ENCODE data around the gene TNFAIP1.
"Not testable (repeated sequence)": the region's sequence is repeated elsewhere in the genome, so short reads cannot be mapped to it uniquely, and the experiment has no call there.

TNFAIP1 gene

DNA sequence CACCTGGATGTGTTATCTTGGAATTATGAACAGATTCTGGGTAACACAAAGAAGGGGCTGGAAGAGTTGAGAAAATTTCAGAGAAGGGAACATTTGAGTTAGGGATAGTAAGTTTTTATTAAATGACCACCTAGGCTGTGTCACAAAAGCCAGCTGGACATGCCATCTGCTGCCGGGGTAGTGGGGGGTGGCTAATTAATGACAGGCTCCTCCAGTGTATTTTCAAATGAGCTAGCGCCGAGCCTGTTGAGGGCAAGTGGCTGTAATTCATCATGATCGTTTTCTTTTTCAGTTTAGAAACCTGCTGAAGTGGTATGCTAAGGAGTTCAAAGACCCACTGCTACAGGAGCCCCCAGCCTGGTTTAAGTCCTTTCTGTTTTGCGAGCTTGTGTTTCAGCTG lies 10.3 kb upstream of the TNFAIP1 start:
- no peak for DNase-seq

DNA sequence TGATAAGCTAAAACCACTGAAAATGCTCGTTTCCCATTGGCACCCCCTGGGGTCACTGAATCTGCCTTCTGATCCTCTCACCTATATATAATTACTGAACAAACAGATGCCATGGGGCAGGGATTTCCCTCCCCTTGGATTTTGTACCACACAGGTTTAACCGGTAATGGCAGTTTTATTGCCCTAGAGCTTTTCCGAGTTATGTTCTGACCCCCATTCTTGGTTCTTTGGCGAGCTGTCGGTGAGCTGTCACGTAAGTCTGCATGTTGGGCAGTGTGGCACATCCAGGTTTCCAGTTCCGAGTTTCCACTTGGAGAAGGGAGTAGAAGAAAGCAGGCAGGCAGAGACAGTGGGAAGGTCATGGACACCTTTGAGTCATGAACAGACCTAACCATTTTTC lies 9.4 kb upstream of the TNFAIP1 start:
- DNase-seq, result no peak

DNA sequence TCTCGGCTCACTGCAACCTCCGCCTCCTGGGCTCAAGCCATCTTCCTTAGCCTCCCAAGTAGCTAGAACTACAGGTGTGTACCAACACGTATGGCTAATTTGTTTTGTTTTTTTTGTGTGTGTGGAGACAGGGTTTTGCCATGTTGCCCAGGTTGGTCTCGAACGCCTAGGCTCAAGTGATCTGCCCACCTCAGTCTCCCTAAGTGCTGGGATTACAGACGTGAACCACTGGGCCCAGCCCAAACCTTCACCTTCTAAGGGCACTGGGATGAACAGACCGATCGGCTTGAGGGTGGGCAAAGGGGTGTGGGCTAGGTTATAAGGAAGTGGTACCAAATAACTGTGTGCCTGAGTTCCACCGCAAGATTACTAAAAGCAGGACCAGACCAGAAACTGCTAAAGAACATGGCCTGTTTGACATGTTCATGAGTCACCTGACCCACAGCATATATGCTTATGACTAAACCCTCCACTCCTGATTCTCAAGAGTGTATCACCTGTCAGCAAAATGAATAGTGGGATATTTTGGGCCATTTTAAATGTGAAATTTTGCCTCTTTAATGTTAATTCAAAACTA lies 8.4 kb upstream of the TNFAIP1 start:
- no peak for DNase-seq

DNA sequence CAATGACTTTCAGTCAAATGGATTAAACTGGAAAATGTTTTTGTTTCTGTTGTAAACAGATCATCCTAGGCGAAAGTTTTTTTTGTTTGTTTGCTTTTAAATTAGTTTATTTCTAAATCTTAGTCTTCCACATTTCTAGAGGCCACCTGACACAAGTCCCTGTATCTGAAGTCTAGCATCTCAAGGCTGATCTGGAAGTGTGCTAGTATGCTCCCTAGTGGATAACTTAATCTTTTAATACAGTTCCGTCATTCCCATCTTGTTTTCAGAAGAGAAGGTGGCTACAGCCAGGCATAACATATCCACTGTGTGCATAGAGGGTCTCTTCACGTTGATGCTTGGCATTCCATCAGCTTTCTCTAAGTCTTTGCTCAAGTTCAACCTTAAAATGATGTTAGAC lies 7.9 kb upstream of the TNFAIP1 start:
- no peak for DNase-seq

DNA sequence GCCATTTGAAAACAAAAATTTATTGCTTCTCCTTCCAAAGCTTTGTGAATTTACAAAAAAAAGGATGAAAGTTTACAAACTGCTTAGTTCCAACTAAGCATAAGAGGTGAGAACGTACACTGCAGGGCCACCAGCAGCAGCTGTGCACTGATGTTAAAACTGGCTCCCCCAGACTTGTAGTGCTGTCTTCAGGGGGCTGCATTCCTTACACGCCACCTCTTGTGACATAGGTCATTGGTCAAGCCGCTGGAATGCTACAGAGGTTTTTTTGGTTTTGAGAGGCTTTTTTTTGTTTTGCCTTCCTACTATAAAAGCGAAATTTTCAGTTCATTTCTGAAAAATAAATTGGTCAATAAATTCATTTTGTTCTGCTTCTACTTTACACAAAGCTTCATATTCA lies 7.2 kb upstream of the TNFAIP1 start:
- DNase-seq, result no peak

- no peak for DNase-seq
Observed at GRCh38 chr17:28330671-28331070, 4.9 kb upstream of the TNFAIP1 start.

DNA sequence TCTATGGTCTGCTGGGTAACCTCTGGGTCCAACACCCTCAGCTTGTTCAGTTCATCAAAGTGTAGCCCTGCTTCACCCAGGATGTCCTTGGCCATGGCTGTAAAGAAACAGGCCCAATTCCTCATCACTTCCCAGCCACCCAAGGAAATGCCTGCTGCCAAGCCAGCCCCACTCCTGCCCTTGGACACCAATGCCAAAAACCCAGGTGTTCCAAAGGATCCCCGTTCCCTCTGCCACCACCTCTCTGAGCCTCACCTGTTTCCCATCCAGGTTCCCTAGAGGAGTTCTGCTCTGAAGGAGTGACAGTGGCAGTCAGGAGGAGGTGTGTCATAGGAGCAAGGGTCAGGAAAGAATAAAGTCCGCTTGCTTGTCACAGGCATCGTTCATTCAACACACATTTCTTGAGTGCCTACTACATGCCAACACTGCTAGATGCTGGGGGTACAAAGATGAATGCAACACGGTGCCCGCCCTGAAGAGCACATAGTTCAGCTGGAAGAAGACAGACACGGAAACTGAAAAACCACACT lies 3.6 kb upstream of the TNFAIP1 start:
- no peak for DNase-seq

- DNase-seq, result no peak
Observed at GRCh38 chr17:28333083-28333746, 2.3 kb upstream of the TNFAIP1 start.

GRCh38 chr17:28334171-28334570 lies 1.4 kb upstream of the TNFAIP1 start:
- peak in 1 of 2 donors; percentile 2 for DNase-seq

DNA sequence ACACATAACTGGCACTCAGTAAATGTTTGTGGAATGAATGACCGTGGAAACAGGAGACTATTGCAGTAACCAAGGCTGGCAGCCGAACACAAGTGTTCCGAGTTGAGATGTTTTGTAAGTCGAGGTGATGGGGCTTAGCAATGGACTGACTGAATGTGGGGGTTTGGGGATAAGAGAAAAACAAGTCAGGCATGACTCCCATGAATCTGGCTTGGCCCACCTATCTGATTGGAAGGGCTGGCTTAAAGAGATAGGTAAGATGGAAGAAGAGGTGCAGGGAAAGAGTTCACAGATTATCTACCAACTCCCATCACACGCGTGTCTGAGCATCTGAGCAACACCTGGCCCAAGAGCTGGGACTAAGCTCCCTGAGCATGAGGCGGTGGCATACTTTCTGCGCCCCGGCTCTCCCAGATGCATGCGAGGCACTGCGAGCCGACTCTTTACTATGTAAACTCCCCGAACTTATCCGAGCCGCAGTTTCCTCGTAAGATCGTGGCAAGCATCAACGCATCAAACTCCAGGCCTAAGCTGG lies 828 bp upstream of the TNFAIP1 start:
- no peak for DNase-seq

DNA sequence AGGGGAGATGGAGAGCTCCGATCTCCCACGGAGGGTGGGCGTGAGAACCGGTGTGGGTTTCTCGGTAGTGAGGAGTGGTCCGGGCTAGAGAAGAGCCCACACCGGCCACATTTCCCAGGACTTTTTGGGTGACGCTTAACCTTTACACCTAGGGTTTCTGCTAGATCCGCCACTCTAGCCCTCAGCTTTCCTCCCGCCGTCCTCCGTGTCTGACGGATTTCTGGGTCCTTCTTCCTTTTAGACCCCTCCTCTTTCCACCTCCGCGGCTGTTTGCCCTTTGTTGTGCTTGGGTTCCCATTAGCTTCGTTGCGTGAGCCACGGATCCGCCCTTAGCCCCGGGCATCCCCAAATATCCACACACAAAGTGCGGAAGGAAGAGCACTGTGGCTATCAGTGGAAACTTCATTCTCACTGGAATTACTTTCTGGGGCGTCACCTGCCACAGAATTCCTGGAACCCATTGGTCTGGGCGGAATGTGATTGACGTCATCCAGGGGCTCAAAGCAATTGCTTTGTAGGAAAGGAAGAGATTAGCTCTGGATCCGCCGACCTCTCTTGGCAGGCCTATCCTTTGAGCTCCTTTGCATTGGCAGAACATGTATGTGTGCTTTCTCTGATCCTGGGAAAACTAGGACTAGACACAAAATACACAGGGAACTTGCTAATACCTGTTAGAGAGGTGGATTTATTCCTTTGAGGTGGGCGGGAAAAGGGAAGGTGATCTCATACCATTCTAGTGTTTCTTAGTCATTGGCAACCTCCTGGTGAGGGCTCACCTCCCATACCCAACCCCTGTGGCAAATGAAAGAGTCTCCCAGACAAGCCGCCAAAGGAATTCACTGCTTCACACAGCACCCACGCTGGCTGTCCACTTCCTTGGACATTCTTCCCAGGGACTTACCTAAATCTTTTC lies 654 bp downstream of the TNFAIP1 start:
- no peak for DNase-seq

DNA sequence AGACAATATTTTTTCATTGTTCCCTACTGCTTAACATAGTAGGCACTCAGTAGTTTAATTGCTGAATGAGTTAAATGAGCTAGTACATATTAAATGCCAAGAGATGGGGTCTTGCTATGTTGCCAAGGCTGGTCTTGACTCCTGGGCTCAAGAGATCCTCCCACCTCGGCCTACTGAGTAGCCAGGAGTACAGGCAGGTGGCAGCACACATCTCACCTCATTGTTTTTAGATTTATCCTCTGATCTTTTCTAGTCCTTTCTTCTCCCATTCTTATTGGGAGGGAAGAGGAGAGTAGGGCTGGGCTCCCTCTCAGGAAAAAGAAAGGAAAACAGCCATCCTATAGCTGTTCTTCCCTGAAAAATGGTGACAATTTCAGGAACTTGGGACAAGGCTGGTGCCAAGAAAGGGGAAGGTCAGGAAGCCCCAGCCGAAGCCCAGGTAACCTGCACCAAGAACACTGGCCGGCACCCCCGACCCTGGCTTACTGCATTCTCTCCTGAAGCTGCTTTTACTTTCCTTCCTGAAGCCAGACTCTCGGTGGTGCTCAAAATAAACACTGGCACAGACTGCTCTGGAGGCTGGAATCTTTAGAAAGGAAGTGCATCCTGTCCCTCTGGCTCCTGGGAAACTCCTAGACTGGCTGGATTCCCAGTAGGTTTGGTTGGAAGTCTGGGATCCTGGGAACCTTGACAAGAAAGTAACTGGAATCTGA lies 2.7 kb downstream of the TNFAIP1 start:
- DNase-seq, result no peak

GRCh38 chr17:28338769-28339212 lies 3.2 kb downstream of the TNFAIP1 start:
- not testable (repeated sequence) for DNase-seq

- DNase-seq, result no peak
Observed at GRCh38 chr17:28339431-28339830, 3.9 kb downstream of the TNFAIP1 start.

DNA sequence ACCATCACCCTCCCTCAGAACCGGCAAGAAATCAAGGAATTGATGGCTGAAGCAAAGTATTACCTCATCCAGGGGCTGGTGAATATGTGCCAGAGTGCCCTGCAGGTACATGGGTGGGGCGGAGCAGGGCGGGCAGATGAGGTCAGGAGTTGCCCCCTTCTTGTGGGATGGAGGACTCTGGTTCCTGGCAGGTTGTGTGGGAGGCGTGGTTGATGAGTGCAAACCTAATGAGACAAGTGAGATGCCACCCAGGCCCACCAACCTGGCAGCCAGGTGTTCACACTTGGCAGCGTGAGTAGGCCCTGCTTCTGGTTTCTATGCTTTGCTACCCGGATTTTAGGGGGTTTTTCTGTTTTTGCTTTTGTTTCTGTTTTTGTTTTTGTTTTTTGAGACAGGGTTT lies 4.8 kb downstream of the TNFAIP1 start:
- DNase-seq, result no peak

GRCh38 chr17:28341516-28341915 lies 6.0 kb downstream of the TNFAIP1 start:
- DNase-seq, result no peak

DNA sequence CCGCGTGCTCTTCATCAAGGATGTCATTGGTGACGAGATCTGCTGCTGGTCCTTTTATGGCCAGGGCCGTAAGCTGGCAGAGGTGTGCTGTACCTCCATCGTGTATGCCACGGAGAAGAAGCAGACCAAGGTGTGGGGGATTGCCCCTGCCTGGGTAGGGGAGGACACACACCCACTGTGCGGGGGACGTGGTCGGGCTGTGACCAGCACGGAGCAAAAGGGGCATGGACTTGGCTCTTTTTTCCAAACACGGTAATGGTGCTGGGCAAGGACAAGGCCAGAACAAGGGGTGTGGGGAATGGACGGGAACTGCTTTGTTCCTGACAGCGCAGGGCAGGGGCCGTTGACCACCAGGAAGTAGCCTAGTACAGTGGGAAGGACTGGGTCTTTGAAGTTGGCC lies 6.8 kb downstream of the TNFAIP1 start:
- no peak for DNase-seq

- no peak for DNase-seq
Observed at GRCh38 chr17:28343491-28343932, 8.0 kb downstream of the TNFAIP1 start.

GRCh38 chr17:28344011-28344410 lies 8.4 kb downstream of the TNFAIP1 start:
- no peak for DNase-seq

GRCh38 chr17:28344435-28344901 lies 8.9 kb downstream of the TNFAIP1 start:
- no peak for DNase-seq

DNA sequence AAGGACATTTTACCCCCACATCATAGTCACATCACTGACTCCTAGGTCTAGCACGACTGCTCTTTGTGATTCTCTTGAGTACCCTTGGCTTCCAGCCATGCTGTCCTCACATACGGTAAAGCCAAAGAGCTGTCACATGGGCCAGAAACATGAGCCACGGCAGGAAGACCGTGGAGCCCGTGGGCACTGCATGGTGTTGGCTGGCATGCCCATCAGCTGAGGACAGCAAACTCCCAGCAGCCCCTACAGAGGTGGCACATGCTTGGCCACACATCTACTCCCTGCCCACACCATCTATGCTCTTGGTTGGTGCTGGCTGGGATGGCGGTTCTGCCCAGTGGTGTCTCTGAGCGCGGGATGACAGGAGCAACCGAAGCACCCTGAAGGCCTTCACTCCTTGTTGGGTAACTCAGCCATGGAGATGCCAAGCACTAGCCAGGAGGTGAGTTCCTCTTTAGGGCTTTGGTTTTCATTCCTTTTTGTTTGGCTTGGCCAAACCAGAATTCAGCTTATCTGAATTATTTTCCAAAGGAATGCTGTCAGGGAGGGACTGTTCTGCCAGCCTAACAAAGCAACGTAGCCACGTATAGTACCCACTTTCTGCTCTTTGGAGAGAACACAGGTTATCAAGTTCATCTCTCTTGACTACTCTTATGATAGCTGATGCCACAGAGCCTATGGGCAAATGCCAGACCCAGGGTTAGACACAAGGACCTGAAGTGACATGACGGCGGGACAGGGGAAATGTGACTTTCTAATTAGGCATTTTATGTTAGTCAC lies 10.0 kb downstream of the TNFAIP1 start:
- no peak for DNase-seq

DNA sequence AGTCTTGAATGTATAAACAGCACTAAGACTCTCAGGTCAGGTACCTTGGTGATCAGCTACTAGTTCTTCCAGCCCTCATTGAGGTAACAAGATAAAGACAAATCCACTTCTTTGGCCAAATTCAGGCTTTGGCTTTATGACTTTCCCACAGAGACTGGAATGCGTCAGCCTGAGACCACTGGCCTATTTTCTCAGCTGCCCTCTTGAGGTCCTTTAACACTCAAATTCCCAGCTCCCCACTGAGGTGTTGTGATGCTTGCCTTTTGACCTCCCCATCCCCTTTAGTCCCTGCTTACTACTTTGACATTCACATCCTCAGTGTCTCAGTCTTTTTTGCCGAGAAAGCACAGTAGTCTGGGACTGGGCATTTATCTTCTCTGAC lies 10.6 kb downstream of the TNFAIP1 start:
- no peak for DNase-seq
